Renal cortical epithelial cell (primary cell): ENCODE measurements around the gene ZFY. TPM values are rescaled to one million over a fixed set of nuclear protein-coding genes. Genes with fewer than 3 reads are reported as not detected.
A peak's percentile ranks its signal among the peaks of the same experiment; 100 is the strongest.
"Not testable (repeated sequence)": the region's sequence is repeated elsewhere in the genome, so short reads cannot be mapped to it uniquely, and the experiment has no call there.

Source experiments
- DNase-seq: peaks from one replicate; pipeline ENCODE4 v3.0.0-alpha.2; 2011; ENCODE audit warnings: low read depth
- total RNA-seq: library from RNA; depleted of rRNA; stranded (reverse); fragments of >200 nt; gene quantifications from 2 replicates; pipeline ENCODE4 v1.2.3, GENCODE V29; 2014

Gene ZFY
- total RNA-seq, 1 donor from 2014 or later: not detected

DNA sequence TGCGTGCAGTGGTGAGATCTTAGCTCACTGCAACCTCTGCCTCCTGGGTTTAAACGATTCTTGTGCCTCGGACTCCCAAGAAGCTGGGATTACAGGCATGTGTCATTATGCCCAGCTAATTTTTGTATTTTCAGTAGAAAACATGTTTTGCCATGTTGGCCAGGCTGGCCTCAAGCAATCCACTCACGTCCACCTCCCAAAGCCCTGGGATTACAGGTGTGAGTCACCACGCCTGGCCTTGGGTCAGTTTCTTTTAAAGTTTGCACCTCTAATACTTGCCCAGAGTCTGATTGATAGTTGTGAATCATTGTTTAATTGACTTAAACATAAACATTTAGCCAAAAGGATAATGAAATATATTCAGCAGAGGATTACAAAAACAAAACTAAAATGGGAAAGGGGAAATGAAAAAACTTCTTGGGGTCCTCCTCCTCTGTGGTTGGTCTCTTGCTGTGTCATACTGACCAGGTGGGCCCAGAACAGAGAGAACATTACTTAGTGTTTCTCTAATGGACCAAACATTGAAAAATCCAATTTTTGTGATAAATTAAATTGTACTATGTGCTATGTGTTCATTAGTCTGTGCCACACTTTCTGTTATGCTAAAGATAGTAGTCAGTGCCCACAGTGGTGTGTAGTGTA lies 38.0 kb downstream of the ZFY start:
- DNase-seq: peak; percentile 36

DNA sequence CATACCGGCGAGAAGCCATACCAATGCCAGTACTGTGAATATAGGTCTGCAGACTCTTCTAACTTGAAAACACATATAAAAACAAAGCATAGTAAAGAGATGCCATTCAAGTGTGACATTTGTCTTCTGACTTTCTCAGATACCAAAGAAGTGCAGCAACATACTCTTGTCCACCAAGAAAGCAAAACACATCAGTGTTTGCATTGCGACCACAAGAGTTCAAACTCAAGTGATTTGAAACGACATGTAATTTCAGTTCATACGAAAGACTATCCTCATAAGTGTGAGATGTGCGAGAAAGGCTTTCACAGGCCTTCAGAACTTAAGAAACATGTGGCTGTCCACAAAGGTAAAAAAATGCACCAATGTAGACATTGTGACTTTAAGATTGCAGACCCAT lies 44.1 kb downstream of the ZFY start:
- no peak for DNase-seq

DNA sequence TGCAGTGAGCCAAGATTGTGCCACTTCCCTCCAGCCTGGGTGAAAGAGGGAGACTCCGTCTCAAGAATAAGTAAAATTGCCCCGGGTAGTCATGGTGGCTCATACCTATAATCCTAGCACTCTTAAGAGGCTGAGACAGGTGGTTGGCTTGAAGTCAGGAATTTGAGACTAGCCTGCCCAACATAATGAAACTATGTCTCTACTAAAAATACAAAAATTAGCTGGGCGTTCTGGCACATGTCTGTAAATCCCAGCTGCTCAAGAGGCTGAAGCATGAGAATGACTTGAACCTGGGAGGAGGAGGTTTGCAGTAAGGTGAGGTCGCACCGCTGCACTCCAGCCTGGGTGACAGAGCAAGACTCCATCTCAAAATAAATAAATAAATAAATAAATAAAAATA lies 49.3 kb downstream of the ZFY start:
- no peak for DNase-seq

DNA sequence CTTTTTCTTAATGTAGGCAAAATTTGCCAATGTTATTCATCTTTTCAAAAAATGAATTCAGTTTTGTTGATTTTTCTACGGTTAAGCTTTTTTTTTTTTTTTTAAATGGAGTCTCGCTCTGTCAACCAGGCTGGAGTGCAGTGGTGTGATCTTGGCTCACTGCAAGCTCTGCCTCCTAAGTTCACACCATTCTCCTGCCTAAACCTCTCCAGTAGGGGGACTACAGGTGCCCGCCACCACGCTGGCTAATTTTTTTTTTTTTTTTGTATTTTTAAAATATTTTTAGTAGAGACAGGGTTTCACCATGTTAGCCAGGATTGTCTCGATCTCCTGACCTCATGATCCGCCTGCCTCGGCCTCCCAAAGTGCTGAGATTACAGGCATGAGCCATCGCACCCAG lies 52.0 kb downstream of the ZFY start:
- not testable (repeated sequence) for DNase-seq

DNA sequence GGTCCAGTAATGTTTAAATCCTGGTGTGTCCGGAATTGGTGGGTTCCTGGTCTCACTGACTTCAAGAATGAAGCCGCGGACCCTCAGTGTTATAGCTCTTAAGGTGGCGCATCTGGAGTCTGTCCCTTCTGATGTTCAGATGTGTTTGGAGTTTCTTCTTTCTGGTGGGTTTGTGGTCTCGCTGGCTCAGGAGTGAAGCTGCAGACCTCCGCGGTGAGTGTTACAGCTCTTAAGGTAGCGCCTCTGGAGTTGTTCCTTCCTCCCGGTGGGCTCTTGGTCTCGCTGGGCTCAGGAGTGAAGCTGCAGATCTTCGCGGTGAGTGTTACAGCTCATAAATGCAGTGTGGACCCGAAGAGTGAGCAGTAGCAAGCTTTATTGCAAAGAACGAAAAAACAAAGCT lies 62.2 kb downstream of the ZFY start:
- DNase-seq: not testable (repeated sequence)

DNA sequence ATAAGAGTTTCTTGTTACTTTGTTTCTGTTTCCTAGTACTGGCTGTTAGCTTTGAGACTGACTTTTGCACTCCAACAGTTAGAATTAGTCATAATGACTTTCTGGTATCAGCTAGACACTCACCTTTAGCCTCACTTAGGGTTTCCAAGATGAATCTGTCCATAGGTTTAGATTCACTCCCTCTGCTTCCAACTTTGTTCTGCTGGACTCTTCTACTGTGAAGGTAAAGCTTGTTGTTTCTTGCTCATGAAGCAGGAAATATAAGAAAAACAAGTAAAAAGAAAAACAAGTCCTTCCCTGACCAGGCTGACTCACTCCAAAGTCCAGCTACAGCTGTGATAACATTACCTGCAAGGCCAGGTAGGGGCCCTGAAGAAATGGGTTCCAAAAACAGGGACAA lies 67.0 kb downstream of the ZFY start:
- peak; percentile 61 for DNase-seq

DNA sequence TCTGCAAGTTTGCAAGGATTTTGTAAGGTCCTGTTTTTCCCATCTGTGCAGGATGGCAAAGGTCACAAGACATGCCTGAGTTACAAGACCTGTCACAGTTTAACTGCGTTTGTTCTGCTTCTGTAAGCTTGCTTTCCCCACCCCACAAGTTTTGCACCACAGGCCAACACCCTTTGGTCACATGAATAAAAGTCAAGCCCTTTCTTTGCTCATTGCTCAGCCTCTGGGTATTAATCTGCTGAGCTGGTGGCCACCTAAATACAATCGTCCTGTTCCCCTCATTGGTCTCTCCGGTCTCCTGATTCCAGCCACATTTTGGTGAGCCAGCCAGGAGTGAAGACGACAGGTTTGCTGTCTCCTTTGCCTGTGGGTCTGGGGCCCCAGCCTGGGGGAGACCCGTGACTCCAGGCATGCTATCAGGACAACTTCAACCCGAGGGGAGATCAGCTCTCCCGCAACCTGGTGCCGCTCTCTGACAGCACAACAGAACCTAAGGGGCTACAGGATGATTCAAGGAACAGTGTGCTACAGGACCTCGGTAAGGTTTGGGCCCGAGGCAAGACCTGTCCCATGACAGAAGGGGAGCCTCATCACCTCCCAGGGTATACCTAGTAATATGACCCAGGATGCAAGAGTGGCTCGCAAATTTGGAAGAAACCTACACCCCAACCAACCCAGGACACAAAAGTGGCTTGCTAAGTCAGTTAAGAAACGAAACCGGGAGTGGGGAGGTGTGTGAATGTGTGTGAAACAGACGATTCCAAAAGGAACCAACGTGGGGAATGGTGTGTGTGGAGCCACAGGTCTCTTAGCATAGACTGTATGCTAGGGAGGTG lies 67.7 kb downstream of the ZFY start:
- DNase-seq: peak; percentile 75

DNA sequence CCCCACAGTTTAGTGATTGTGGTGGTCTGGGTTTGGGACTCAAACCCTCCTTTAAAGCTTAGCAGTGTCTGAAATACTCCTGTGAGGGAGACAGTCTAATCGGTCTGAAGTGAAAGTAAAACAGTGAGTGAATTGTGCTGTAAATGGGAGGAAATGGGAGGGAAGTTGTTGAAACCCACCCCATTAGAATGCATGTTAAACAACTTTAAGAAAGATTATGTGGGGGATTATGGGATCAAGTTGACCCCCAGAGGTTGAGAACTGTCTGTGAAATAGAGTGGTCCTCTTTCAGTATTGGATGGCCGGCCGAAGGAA lies 68.3 kb downstream of the ZFY start:
- no peak for DNase-seq

DNA sequence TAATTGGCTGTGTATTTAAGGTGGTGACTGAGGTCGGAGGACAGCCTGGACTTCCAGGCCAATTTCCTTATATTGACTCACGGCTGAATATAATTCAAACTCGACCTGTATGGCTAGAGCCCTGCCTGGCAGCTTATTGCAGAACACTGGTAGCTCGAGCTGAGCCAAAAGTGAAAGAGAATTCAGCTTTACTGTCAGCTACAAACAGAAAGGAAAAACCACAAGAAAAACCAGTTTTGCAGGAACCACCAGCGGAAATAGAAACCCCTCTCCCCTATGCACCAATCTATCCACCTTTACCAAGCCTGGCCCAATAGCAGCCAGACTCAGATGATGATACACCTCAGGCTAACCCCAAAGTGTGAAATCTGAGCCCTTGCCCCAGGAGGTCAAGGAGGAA lies 68.7 kb downstream of the ZFY start:
- peak; percentile 41 for DNase-seq

DNA sequence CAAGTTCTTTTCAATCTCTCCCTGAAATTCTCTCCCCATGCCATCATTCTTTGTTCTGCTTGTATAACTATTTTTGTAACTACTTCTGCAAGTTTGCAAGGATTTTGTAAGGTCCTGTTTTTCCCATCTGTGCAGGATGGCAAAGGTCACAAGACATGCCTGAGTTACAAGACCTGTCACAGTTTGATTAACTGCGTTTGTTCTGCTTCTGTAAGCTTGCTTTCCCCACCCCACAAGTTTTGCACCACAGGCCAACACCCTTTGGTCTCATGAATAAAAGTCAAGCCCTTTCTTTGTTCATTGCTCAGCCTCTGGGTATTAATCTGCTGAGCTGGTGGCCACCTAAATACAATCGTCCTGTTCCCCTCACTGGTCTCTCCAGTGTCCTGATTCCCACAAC lies 70.8 kb downstream of the ZFY start:
- peak; percentile 78 for DNase-seq

DNA sequence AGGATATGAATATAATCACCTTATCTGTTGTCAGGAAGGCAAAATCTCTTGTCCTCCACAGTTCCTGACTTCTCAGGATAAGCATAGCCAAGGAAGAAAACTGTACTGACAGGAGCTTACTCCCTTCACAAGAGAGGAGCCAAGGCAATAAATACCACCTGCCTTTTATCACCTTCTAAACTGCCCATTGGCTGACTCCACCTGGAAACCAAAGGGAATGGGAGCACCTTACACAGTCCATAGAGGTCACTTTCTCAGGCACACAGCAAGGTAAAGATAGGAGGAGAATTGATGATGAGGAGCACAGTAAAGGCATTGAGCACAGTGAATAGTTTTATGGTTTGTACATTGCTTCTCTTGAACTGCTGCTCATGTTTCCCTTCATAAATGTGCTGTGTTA lies 72.8 kb downstream of the ZFY start:
- DNase-seq: no peak

DNA sequence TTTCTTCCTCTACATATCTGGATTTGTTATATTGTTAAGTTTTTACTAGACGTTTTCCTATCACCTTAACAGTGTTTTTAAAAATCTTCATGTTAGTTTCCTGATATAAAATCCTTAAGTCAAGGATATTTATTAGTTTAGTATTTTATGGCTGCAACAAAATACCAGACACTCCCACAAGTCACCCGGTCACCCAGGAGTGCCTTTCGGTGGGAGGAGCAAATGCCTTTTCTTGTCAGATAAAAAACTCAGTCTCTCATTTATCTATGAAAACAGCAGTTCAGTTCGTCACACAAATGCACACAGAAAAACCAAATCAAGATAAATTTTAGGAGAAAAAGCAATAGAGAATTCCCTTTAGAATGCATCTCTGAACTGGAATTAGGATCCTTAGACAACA lies 77.0 kb downstream of the ZFY start:
- DNase-seq: no peak

DNA sequence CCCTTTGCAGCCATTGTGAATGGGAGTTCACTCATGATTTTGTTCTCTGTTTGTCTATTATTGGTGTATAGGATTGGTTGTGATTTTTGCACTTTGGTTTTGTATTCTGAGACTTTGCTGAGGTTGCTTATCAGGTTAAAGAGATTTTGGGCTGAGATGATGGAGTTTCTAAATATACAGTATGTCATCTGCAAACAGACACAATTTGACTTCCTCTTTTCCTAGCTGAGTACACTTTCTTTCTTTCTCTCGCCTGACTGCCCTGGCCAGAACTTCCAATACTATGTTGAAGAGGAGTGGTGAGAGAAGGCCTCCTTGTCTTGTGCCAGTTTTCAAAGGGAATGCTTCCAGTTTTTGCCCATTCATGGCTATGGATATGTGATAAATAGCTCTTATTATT lies 81.4 kb downstream of the ZFY start:
- DNase-seq: no peak

DNA sequence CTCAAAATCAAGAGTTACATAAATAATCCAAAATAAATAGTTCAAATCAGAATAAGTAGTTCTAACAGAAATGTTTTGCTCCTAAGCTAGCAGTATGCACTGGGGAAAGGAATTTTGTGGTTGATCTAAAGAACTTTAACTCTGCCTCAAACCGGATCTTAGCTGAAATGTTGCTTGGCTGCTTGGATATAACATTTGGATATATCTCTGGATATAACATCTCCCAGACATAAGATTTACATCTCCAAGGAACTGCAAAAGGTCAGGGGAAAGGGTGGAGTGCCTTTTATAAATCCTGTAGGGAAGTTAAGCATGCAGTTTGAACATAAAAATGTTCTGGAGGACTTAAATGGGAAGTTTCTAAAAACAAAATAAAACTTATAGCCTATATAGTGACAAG lies 83.4 kb downstream of the ZFY start:
- no peak for DNase-seq

DNA sequence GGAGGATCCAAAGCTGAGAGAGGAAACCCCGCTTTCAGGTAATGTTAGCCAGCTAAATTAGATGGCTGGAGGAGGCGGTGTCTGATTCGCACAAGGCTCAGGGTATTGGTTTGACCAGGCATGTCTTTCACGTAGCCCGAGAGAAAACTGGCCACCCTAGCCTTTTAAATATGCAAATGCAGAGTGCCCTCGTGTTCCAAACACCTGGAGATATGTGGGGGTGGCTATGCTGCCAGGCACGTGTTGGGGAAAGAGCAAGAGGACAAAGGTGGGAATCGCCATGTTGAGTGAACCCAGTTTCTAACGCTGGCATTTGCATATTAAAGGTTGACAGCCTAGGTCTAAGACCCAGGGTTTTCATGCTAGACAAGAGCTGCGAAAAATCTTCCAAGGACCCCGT lies 84.4 kb downstream of the ZFY start:
- DNase-seq: no peak

DNA sequence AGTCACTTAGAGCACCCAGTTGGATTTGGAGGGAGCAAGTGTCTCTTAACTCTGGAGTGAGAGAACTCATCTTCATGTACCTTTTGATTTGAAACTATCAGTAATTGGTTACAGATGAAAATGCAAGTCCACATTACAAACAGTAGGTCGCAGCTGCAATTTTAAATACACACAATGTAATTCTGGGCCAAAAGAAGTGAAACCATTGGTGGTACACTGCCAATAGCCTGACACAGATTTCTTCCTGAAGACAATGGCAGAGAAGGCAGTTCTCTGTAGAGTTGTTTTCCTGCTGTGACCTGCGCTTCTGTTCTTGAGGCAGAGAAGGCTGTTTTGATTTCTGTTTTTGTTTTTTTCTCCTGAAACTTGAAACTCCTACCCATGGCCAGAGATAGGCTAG lies 86.0 kb downstream of the ZFY start:
- DNase-seq: no peak

DNA sequence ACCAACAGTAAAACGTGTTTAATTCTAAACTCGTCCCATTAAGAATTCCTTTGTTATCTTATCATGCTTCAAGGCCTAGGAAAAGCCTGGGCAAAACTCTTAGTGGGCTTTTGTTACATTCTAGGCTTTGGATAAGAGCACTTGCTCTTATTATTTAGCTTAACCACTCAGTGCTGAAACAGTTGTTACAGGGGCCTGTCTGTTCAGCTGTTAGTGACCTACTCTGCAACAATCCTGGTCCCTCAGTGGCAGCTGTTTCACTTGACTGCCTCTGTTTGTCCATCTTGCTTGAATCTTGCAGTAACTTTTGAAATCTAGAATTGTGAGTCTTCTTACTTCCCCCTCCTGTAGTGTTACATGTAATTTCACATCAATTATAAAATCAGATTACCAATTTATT lies 88.4 kb downstream of the ZFY start:
- no peak for DNase-seq

DNA sequence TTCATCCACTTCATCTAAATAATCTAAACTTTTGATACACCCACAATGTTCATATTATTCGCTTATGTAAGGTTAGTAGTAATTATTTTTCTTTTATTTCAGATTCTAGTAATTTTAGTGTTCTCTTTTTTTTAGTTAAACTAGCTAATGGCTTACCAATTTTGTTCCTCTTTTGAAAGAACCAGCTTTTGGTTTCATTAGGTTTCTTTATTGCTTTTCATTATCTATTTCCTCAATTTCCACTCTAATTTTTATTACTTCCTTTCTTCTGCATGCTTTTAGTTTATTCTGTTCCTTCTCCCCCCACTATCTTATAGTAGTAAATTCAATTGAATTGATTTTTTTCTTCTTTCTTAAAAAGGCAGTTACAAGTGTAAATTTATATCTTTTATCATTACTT lies 90.2 kb downstream of the ZFY start:
- no peak for DNase-seq

Other genes starting within 250 kb of the ZFY start
- not detected in 2 replicates for gene SRY, start 147.7 kb upstream of the ZFY start, total RNA-seq
- 0.20 and 252 TPM in 2 replicates for gene RPS4Y1, start 93.8 kb upstream of the ZFY start, total RNA-seq